NCI-H128 (cell line): Measurements from ENCODE around the gene GATAD2B.
"Not testable (repeated sequence)": the region's sequence is repeated elsewhere in the genome, so short reads cannot be mapped to it uniquely, and the experiment has no call there.

Experiments used
- DNase-seq: peaks from one replicate; lab custom pipeline; 2025; ENCODE audit not compliant: unreplicated experiment; lab: John Stamatoyannopoulos, UW

The GATAD2B gene

GRCh38 chr1:153841463-153841994, 81.2 kb downstream of the GATAD2B start:
- no peak for DNase-seq

DNA sequence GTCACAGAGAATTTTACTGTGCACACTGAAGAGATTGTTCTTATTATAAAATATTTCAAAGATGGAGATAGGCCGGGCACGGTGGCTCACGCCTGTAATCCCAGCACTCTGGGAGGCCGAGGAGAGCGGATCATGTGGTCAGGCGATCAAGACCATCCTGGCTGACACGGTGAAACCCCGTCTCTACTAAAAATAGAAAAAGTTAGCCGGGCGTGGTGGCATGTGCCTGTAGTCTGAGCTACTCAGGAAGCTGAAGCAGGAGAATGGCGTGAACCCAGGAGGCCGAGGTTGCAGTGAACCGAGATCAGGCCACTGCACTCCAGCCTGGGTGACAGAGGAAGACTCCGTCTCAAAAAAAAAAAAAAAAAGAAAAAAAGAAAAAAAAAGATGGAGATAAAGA, 82.0 kb downstream of the GATAD2B start:
- DNase-seq: not testable (repeated sequence)

GRCh38 chr1:153833968-153834367, 88.8 kb downstream of the GATAD2B start:
- not testable (repeated sequence) for DNase-seq

DNA sequence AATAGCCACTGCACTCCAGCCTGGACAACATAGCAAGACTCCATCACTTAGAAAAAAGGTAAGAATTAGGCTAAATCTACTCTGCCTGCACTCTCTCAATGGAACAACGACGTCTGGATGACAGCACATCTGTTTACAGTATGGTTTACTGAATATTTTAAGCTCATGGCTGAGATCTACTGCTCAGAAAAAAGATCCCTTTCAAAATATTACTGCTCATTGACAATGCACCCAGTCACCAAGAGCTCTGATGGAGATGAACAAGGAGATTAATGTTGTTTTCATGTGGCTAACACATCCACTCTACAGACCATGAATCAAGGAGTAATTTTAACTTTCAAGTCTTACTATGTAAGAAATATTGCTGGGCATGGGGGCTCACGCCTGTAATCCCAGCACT, 89.6 kb downstream of the GATAD2B start:
- no peak for DNase-seq

- DNase-seq: no peak
These were observed 90.5 kb downstream of the GATAD2B start for GRCh38 chr1:153832293-153832692.

GRCh38 chr1:153831026-153831425, 91.7 kb downstream of the GATAD2B start:
- no peak for DNase-seq

DNA sequence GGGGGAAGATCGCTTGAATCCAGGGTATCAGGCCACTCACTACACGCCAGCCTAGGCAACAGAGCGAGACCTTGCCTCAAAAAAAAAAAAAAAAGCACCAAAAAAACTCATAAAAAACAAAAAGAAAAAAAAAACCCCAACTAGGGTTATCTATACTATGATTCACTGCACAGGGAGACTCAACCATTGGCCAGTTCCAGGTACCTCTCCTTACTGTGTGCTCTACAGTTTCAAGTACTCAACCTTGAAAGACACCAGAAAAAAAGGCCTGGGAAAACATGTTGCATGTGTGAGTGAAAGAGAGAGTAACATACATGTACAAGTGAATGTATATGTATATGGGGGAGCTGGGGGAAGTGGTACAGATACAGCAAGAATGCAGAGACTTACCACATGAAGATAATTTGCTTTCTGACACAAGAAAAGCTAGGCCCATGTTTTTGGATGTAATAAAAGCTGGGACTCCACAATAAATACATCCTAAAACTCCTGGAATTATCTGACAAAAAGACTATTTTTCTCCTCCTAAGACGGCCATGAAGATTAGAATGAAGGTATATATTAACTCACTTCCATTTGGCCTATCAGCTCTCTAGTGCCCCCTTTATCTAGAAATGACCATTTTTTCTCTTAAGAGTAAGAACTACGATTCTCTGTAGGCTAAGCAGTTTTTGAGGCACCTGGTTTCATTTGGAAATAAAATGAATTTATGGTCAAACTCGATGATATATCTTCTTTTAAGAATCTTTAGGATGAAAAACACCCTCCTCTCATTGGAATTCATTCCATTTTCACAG, 95.4 kb downstream of the GATAD2B start:
- no peak for DNase-seq

- DNase-seq: no peak
These were observed 103.9 kb downstream of the GATAD2B start for GRCh38 chr1:153818876-153819275.

GRCh38 chr1:153816283-153816889, 106.4 kb downstream of the GATAD2B start:
- DNase-seq: no peak

GRCh38 chr1:153805886-153806719, 116.7 kb downstream of the GATAD2B start:
- DNase-seq: no peak

DNA sequence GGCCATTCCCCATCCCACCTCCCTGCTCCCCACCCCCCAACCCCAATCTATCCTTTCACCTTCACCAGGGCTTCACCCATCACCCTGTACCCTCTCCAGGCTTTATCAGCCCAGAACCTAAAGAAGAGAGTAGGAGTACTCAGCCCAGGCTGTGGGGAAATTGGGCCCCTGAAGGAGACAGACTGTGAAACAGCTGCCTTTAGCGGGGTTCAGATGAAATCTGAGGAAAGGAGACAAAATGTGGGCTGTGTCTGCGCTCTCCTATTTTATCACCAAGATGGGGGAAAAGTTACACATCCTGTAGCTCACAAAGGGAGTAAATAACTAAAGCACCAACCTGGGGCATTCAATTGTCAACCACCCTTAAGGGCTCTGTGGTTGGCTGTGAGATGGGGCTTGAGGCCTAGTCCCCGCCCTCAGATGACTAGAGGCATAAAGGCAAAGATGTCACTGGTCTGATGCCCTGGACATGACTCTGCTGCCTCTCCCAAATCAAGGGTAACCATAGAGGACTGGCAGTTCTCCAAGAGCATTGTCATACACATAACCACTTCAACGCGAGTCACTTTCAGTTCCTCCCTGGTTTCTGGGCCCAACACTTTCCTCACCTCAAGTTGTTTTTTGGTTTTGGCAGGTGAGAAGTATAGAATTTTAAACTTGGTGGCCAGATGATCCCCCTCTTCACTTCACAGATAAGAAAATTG, 117.6 kb downstream of the GATAD2B start:
- DNase-seq: no peak

GRCh38 chr1:153804112-153804511, 118.7 kb downstream of the GATAD2B start:
- DNase-seq: no peak

DNA sequence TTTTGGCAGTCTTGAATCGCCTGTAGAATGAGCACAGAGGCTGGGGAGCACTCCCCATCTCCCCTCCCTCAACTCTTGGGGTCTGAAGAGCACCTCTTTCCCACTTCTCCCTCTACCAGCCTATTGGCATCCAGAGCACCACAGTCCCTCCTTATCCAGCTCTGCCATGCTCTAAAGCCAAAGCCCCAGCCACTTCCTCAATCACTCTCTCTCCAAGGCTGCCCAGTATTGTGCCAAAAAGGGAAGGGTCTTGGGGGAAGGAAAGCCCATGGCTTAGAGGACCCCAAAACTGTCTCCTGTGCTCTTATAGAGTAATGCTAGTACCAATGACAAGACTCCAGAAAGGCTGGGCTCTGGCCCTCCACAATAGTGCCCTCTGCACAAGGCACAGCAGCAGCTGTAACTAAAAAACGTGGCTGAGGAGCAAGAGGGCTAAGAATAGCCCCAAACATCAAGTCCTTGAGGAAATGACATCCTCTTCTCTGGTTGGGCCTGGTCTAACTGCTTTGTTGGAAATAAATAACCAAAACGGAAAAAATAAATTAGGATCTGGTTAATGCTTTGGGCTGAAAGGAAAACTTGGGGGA, 119.2 kb downstream of the GATAD2B start:
- DNase-seq: no peak

GRCh38 chr1:153801786-153802697, 120.7 kb downstream of the GATAD2B start:
- no peak for DNase-seq

DNA sequence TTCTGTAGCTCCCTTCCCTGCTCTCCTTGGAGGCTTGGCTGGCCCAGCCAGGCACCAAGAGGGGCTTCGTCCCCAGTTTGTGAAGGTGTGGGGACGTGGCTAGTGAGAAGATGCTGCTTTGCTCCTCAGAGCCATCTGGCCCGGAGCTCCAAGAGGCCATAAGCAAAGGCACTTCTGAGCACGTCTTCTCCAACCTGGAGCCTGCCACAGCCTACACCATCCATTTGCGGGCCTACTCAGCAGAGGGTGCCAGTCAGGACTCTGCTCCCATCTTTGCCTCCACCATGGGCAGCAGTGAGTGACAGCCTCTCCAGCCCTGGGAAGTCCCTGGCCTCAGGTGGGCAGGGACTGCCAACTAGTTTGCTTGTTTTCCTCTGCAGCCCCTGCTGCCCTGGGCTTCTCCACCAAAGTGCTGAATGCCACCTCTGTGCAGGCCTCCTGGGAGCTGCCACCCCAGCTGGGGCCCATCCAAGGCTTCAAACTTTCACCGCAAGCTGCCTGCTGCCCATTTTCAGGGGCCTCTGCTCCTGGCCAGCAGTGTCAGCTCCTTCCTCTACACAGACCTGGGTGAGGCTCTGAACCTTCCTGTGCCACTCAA, 121.6 kb downstream of the GATAD2B start:
- no peak for DNase-seq

- DNase-seq: no peak
These were observed 122.3 kb downstream of the GATAD2B start for GRCh38 chr1:153800516-153800915.

- no peak for DNase-seq
These were observed 123.0 kb downstream of the GATAD2B start for GRCh38 chr1:153799566-153800465.

GRCh38 chr1:153799016-153799415, 123.8 kb downstream of the GATAD2B start:
- DNase-seq: no peak
